VCaP (cell line): ENCODE measurements around the gene CDH4.

Experiments
- H3K27ac ChIP-seq: fragments of 450-650 bp; 2 replicates; pipeline ENCODE4 v1.5.1; 2017
- TF ChIP-seq, protein P1 (sequence below): fragments of 450-650 bp; conservative IDR thresholded peaks from 2 replicates; pipeline ENCODE4 v1.5.1; 2017; ENCODE audit warnings: mild to moderate bottlenecking, moderate library complexity

CDH4 gene

DNA sequence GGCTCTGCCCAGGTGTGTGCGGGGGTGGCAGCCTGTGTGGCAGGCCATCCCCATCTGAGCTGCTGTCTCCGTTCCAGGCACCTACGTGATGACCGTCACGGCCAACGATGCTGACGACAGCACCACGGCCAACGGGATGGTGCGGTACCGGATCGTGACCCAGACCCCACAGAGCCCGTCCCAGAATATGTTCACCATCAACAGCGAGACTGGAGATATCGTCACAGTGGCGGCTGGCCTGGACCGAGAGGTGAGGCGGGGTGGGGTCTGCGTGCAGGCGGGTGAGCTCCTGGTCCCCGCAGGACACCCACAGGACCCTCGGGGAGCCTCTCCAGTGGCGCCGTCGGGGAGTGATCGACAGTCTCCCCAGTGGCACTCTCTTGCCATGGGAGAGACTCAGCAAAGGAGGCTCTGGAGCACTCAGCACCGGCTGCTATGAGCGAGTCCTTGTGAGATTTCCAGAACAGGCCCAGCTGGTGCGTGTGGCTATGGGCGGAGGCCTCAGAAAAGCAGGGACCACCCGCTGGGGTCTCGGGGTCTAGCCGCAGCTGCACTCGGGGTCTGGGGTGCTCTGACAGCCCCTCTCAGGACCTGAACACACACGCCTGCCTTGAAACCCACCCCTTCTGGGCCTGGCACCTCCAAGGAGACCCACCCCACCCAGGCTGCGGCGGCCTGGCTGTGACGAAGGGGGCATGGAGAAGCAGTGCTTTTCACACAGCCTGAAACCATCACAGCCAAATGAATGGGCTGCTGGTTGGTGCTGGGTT lies 621.8 kb downstream of the CDH4 start:
- TF ChIP-seq, protein P1, sequence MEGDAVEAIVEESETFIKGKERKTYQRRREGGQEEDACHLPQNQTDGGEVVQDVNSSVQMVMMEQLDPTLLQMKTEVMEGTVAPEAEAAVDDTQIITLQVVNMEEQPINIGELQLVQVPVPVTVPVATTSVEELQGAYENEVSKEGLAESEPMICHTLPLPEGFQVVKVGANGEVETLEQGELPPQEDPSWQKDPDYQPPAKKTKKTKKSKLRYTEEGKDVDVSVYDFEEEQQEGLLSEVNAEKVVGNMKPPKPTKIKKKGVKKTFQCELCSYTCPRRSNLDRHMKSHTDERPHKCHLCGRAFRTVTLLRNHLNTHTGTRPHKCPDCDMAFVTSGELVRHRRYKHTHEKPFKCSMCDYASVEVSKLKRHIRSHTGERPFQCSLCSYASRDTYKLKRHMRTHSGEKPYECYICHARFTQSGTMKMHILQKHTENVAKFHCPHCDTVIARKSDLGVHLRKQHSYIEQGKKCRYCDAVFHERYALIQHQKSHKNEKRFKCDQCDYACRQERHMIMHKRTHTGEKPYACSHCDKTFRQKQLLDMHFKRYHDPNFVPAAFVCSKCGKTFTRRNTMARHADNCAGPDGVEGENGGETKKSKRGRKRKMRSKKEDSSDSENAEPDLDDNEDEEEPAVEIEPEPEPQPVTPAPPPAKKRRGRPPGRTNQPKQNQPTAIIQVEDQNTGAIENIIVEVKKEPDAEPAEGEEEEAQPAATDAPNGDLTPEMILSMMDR = no peak
- peak overlapping the region; percentile 24; the same call in 1 of the 2 replicates for H3K27ac ChIP-seq

DNA sequence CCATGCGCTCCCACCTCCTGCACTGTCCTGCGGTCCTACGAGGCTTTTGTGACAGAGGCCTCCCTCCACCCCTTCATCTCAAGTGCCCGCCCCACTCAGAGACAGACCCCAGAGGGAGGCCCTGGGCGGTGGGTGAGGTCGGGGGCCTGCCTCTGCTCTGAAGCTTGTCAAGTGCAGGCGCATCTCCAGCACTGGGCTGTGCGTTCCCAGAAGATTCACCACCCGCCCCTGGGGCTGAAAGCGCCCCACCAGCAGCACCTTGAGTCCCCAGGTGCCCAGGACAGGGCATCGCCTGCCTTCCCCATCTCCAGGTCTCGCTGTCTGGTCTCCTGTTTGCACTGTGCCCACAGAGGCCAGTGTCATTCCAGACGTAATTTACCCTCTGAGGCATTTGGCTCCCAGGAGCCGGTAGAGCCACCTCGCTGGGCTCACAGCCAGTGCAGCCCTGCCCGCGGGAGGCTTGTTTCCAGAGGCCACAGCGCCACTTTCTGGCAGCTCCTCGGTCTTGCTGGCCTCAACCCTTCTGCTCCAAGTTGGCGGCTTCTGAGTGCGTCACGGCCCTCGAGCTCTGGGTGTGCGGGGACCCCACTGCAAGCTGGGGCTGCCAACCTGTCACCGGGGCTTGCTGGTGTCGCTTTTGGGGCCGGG lies 622.5 kb downstream of the CDH4 start:
- TF ChIP-seq, protein P1 = peak; percentile 86
- peak overlapping the region; percentile 24; the same call in 1 of the 2 replicates for H3K27ac ChIP-seq

DNA sequence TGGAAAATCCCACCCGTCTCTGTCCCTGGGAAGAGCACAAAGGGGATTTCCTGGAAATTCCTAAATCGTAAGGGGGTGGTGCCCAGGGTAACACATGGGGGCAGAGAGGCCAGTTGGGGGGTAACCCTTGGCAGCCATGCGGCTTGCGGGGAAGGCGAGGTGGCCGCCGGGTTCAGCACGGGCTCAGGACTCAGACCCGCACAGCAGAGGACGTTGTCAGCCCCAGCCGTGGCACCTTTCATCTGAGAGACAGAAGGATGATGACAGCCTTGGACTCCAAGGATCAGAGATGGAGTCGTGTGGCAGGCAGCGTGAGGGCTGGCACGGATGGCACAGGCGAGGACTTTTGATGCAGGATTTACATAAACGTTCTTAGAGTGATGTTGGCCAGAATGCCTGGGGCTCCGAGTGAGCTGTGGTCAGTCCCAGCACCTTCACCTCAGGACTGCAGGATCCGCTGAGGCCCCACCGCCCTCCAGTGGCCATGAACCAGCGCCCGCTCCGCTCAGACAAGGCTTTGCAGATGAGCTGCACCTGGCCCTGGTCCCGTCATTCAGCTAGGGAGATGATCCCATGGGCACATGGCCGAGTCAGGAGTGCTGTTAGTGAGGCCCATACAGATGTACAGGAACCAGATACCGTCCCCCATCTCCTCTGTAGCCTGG lies 623.3 kb downstream of the CDH4 start:
- H3K27ac ChIP-seq = peak overlapping the region; percentile 24; the same call in 1 of the 2 replicates
- TF ChIP-seq, protein P1 = peak; percentile 79

DNA sequence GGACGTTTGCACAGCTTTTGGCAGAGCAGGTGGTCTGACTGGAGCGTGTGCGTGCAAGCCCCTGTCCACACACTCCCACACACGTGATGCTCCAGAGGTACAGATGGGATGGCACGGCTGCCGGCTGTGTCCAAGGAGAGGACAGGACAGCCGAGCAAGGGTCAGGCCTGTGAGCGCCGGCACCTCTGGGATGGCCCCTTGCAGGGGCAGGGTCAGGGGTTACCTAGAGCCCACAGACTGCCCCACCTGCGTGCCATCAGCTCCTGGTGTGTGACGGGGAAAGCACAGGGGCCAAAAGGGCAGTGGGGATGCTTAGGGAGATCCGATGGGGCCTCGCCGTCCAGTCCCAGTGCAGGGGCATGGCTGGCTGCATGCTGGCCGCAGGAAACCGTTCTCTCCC lies 623.9 kb downstream of the CDH4 start:
- TF ChIP-seq, protein P1 = no peak
- H3K27ac ChIP-seq = no peak overlapping the region

DNA sequence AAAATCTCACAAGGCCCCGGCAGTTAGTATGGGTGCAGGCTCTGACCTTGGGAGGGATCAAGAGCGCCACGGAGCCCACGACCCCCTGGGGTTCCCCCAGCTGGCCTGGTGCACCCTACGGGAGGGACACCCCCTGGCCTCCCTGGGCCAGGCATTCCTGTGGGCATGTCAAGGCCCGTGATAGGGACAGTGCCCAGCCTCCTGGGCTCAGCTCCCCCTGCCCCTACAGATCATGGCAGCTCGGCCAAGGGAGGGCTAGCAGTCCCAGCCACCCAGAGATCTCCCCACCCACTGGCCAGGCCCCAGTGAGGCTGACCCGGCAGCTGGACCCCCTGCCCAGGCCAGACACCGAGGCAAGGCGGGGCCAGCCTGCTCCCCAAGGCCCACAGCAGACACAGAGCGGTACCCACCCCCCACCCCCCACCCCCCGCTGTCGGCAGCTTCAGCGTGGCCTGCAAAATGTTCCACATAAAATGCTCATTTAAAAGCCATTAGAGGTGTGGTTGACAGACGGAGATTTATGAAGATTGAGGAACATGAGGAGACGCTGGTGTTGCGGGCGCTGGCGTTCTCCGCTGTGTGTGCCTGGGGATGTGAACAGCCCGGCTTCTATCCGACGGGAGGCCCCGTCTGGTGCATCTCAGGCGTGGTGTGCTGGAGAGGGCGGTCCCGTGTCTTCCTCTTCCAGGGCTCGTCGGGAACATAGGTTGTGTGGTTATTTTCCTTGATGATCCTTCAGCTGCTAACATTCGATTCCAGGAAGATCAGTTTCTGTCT lies 625.1 kb downstream of the CDH4 start:
- TF ChIP-seq, protein P1 = no peak
- no peak overlapping the region for H3K27ac ChIP-seq

DNA sequence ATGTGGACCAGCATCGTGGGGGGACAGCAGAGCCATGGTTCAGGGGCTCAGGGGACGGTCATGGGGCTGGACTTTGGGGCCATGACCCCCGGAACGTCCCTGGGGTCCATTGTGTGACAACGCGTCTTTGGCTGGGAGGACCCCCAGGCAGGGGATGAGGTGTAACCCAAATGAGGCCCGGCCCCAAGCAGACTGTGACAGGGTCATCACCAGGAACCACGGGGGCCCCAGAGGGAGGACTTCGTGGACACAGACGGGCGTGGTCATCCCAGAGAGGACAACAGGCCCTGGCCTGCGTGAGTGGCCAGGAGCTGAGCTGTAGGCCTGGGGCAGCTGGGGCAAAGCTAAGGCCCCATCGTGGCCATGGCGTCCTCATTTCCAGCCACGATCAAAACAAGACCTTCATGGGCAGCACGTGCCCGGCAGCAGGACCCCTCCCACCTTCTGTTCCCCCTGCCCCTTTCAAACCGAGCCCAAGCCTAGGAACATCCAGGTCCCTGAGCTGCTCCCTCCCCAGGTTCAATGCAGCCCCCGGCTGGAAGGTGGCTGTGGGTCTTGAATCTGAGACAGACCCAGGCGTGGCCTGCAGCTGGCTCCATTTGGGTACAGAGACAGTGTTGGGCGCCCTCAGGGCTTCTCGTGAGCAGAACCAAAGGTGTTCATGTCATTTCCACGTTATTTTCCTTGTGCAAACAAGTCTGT lies 625.9 kb downstream of the CDH4 start:
- H3K27ac ChIP-seq = no peak overlapping the region
- TF ChIP-seq, protein P1 = no peak
